Thyroid gland (tissue), 4 donors: ENCODE data around the gene ALKBH3. TPM values are rescaled to one million over a fixed set of nuclear protein-coding genes. Genes with fewer than 3 reads are reported as not detected.
A peak's percentile ranks its signal among the peaks of the same experiment; 100 is the strongest.

Source experiments
- DNase-seq, 2 donors: peaks; one replicate each; pipeline ENCODE4 v3.0.0-alpha.2; 2019
- H3K27ac ChIP-seq, 3 donors: fragments of 200-600 bp; sonication (generic); 1 replicate in 2 of 3; 2 replicates in 1 of 3; pipeline ENCODE4 v1.5.1; 2016 to 2019; ENCODE audit warnings: mild to moderate bottlenecking in 1 of 3, moderate library complexity in 1 of 3
- H3K27me3 ChIP-seq: fragments of 200-600 bp; sonication (generic); one replicate; pipeline ENCODE4 v1.5.1; 2019
- H3K36me3 ChIP-seq, 2 donors: fragments of 200-600 bp; sonication (generic); one replicate each; pipeline ENCODE4 v1.5.1; 2016 to 2019
- H3K4me1 ChIP-seq, 2 donors: fragments of 200-600 bp; sonication (generic); one replicate each; pipeline ENCODE4 v1.5.1; 2017 to 2019
- H3K4me3 ChIP-seq, 3 donors: fragments of 200-600 bp; sonication (generic); replicated peaks in 1 of 3; 1 replicate in 2 of 3; 2 replicates in 1 of 3; pipeline ENCODE4 v1.5.1; 2016; ENCODE audit warnings: mild to moderate bottlenecking in 1 of 3
- H3K9me3 ChIP-seq: fragments of 200-600 bp; sonication (generic); one replicate; pipeline ENCODE4 v1.5.1; 2017
- CTCF ChIP-seq, 6 experiments: fragments of 200-600 bp in 3 of 6; fragments of 450-650 bp in 3 of 6; sonication (generic) in 3 of 6; IDR thresholded peaks; one replicate each; pipeline ENCODE4 v1.5.1; 2016 to 2019; ENCODE audit warnings: antibody characterized with exemption in 6 of 6, mild to moderate bottlenecking in 2 of 6, inconsistent platforms in 1 of 6, moderate library complexity in 1 of 6
- POLR2A ChIP-seq, 2 donors: fragments of 450-650 bp; IDR thresholded peaks; one replicate each; pipeline ENCODE4 v1.6.1; 2017; ENCODE audit warnings: antibody characterized with exemption in 2 of 2, mild to moderate bottlenecking in 2 of 2, moderate library complexity in 1 of 2
- WGBS, 2 donors: methylation state at CpG; one replicate each; pipeline ENCODE4 v1.1.5; 2017; 5-methylcytosine and 5-hydroxymethylcytosine counted together
- intact Hi-C: fragments of 100-400 bp; cut with DNase I; formaldehyde crosslinking; loops from one replicate; pipeline ENCODE4 v1.15.1; 2023
- total RNA-seq, 4 donors: library from RNA; depleted of rRNA; stranded (reverse); fragments of >200 nt; gene quantifications; one replicate each; pipeline ENCODE4 v1.2.3, GENCODE V29; 2016

The ALKBH3 gene
- total RNA-seq, 4 donors from 2014 or later: 32.6 to 44.3 (median 40.4) TPM

GRCh38 chr11:43904742-43905535, 24.3 kb downstream of the ALKBH3 start:
- H3K9me3 ChIP-seq: no peaks in the 10 kb centered on the region
- no peaks in the 10 kb centered on the region for H3K27me3 ChIP-seq
- no peak for TF ChIP-seq CTCF (IDR thresholded peaks at IDR 0.05)
- intact Hi-C loops: no loop called here
- WGBS, 2 donors: 77 to 80% methylated on average over 10 of the region's 10 CpGs
- peaks cover 3 to 4% of the 10 kb centered on the region in 2 donors for H3K36me3 ChIP-seq
- peak overlapping the region in 2 of 3 donors; percentile 11 to 24 for H3K27ac ChIP-seq
- no peak overlapping the region for H3K4me3 ChIP-seq
- no peak for DNase-seq
- H3K4me1 ChIP-seq: peaks cover 0 to 8% of the 10 kb centered on the region in 2 donors

GRCh38 chr11:43905813-43906241, 25.2 kb downstream of the ALKBH3 start:
- H3K9me3 ChIP-seq: no peaks in the 10 kb centered on the region
- no peak for DNase-seq
- peaks cover 3 to 4% of the 10 kb centered on the region in 2 donors for H3K36me3 ChIP-seq
- WGBS, 2 donors: 61 to 71% methylated on average over 2 of the region's 2 CpGs
- intact Hi-C loops: no loop called here
- H3K27ac ChIP-seq: peak overlapping the region in 1 of 3 donors; percentile 24
- TF ChIP-seq POLR2A (IDR thresholded peaks at IDR 0.05) (no peak), CTCF (IDR thresholded peaks at IDR 0.05) (no peak)
- peaks cover 0 to 8% of the 10 kb centered on the region in 2 donors for H3K4me1 ChIP-seq
- H3K4me3 ChIP-seq: no peak overlapping the region
- H3K27me3 ChIP-seq: no peaks in the 10 kb centered on the region

- H3K27ac ChIP-seq: no peak overlapping the region
- peaks cover 0 to 8% of the 10 kb centered on the region in 2 donors for H3K4me1 ChIP-seq
- peak in 1 of 2 donors; percentile 19 for DNase-seq
- no peaks in the 10 kb centered on the region for H3K27me3 ChIP-seq
- no peaks in the 10 kb centered on the region for H3K9me3 ChIP-seq
- H3K4me3 ChIP-seq: no peak overlapping the region
- peaks cover 0 to 3% of the 10 kb centered on the region in 2 donors for H3K36me3 ChIP-seq
- WGBS, 2 donors: 66% methylated on average over 4 of the region's 4 CpGs
- TF ChIP-seq CTCF (IDR thresholded peaks at IDR 0.05) (no peak), POLR2A (IDR thresholded peaks at IDR 0.05) (no peak)
- intact Hi-C loops: no loop called here
Observed at GRCh38 chr11:43907028-43907975, 26.7 kb downstream of the ALKBH3 start.

GRCh38 chr11:43908191-43908590, 27.6 kb downstream of the ALKBH3 start:
- Histone ChIP-seq H3K36me3 (peaks cover 0 to 3% of the 10 kb centered on the region in 2 donors), H3K4me1 (peaks cover 0 to 8% of the 10 kb centered on the region in 2 donors)

More at GRCh38 chr11:43908191-43908590, 27.6 kb downstream of the ALKBH3 start:
- Histone ChIP-seq H3K27me3 (no peaks in the 10 kb centered on the region), H3K9me3 (no peaks in the 10 kb centered on the region), H3K4me3 (no peak overlapping the region), H3K27ac (no peak overlapping the region)
- intact Hi-C loops: no loop called here
- DNase-seq: no peak
- TF ChIP-seq POLR2A (IDR thresholded peaks at IDR 0.05) (no peak), CTCF (IDR thresholded peaks at IDR 0.05) (no peak)
- WGBS, 2 donors: 98 to 100% methylated on average over 2 of the region's 2 CpGs
